GM21529 (cell line): Measurements from ENCODE around the gene ARHGDIA.
A peak's percentile ranks its signal among the peaks of the same experiment; 100 is the strongest.

Experiments
- ATAC-seq: cut with Tn5 transposase; IDR thresholded peaks from one replicate; pipeline ENCODE4 v1.9.1; 2021; ENCODE audit not compliant: unreplicated experiment

ARHGDIA gene

GRCh38 chr17:81865733-81866439, 5.3 kb downstream of the ARHGDIA start:
- no peak for ATAC-seq

- ATAC-seq: no peak
Measured at GRCh38 chr17:81865358-81865732, 5.8 kb downstream of the ARHGDIA start.

- no peak for ATAC-seq
Measured at GRCh38 chr17:81863833-81864768, 7.0 kb downstream of the ARHGDIA start.

DNA sequence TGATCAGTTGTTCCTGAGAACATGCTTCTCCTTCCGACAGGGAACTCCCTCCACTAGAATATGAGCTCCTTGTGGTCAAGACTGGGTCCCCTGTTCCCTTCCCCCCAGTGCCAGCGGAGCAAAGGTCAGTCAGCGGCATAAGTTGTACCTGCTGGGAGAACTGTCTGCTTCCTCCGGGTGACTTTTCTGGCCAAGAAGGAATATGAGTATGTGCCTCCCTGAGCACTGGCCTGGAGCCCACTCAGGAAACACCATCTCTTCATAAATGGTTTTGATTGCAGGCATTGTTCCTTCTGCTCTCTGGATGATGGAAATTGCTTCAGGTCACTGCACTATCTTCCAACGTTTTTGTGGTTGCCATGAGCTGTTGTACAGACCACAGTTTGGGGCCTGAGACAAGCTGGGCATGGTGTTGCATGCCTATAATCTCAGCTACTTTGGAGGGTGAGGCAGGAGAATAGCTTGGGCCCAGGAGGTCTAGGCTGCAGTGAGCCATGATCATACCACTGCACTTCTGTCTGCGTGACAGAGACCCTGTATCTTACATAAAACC, 7.9 kb downstream of the ARHGDIA start:
- no peak for ATAC-seq

GRCh38 chr17:81860756-81861568, 10.2 kb downstream of the ARHGDIA start:
- peak; percentile 75 for ATAC-seq

GRCh38 chr17:81859906-81860755, 11.0 kb downstream of the ARHGDIA start, which contains the start of gene P4HB:
Gene P4HB (minus strand): TSS chr17:81860535. CDS start chr17:81860471, 64 bp downstream.
- peak; percentile 2 for ATAC-seq

GRCh38 chr17:81858967-81859905, 11.9 kb downstream of the ARHGDIA start:
- ATAC-seq: no peak

GRCh38 chr17:81858170-81858966, 12.8 kb downstream of the ARHGDIA start:
- ATAC-seq: no peak

GRCh38 chr17:81854974-81855774, 16.0 kb downstream of the ARHGDIA start:
- no peak for ATAC-seq

- ATAC-seq: no peak
Measured at GRCh38 chr17:81852237-81852636, 18.9 kb downstream of the ARHGDIA start.

- no peak for ATAC-seq
Measured at GRCh38 chr17:81851423-81851822, 19.7 kb downstream of the ARHGDIA start.

- no peak for ATAC-seq
Measured at GRCh38 chr17:81849457-81849856, 21.7 kb downstream of the ARHGDIA start.

GRCh38 chr17:81846743-81847689, 24.1 kb downstream of the ARHGDIA start:
- ATAC-seq: no peak

GRCh38 chr17:81845881-81846742, 25.0 kb downstream of the ARHGDIA start:
- no peak for ATAC-seq

- no peak for ATAC-seq
Measured at GRCh38 chr17:81845361-81845760, 25.8 kb downstream of the ARHGDIA start.
